ENCODE measurements around the gene GALM.
"Not testable (repeated sequence)": the region's sequence is repeated elsewhere in the genome, so short reads cannot be mapped to it uniquely, and the experiment has no call there.

DNA sequence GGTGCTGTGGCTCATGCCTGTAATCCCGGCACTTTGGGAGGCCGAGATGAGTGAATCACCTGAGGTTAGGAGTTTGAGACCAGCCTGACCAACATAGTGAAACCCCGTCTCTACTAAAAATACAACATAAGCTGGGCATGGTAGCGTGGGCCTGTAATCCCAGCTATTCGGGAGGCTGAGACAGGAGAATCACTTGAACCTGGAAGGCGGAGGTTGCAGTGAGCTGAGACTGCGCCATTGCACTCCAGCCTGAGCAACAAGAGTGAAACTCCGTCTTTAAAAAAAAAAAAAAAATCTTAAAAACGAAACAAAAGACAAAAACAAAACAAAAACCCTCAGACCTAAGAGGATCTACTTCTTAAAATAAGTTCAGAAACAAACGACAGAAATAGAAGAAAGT is 16.7 kb downstream of the GALM start:
- TF ChIP-seq, protein P1, sequence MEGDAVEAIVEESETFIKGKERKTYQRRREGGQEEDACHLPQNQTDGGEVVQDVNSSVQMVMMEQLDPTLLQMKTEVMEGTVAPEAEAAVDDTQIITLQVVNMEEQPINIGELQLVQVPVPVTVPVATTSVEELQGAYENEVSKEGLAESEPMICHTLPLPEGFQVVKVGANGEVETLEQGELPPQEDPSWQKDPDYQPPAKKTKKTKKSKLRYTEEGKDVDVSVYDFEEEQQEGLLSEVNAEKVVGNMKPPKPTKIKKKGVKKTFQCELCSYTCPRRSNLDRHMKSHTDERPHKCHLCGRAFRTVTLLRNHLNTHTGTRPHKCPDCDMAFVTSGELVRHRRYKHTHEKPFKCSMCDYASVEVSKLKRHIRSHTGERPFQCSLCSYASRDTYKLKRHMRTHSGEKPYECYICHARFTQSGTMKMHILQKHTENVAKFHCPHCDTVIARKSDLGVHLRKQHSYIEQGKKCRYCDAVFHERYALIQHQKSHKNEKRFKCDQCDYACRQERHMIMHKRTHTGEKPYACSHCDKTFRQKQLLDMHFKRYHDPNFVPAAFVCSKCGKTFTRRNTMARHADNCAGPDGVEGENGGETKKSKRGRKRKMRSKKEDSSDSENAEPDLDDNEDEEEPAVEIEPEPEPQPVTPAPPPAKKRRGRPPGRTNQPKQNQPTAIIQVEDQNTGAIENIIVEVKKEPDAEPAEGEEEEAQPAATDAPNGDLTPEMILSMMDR (IDR thresholded peaks at IDR 0.05): not testable (repeated sequence)
- not testable (repeated sequence) for TF ChIP-seq EP300 (IDR thresholded peaks at IDR 0.05); CHD2 (IDR thresholded peaks at IDR 0.05; ENCODE audit: low read length, partially characterized antibody); MYC (IDR thresholded peaks at IDR 0.05; ENCODE audit: borderline replicate concordance, low read length)
- TF ChIP-seq, protein P2, sequence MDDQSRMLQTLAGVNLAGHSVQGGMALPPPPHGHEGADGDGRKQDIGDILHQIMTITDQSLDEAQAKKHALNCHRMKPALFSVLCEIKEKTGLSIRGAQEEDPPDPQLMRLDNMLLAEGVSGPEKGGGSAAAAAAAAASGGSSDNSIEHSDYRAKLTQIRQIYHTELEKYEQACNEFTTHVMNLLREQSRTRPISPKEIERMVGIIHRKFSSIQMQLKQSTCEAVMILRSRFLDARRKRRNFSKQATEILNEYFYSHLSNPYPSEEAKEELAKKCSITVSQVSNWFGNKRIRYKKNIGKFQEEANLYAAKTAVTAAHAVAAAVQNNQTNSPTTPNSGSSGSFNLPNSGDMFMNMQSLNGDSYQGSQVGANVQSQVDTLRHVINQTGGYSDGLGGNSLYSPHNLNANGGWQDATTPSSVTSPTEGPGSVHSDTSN (IDR thresholded peaks at IDR 0.05): not testable (repeated sequence)
